DMS79 (cell line): ENCODE measurements around the gene FUT8.

Experiments used
- DNase-seq: peaks from one replicate; lab custom pipeline; 2025; lab: John Stamatoyannopoulos, UW

Gene FUT8

DNA sequence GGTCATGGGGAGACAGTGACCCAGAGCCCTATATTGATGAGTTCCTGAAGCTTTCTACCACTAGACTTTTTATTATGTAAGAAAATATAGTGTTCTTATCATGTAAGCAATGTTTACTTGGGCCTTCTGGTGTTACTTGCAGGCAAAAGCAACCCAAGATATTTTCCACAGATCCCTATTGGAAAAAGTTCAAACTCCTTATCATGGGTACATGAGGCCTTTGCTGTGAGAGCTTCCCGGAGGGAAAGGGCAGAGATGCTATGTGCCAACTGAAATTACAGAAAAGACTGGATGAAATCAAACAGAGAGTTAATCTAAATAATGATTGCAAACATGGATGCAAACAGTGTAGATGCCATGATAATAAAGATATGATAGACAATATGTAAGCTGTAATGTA is 361.5 kb downstream of the FUT8 start:
- no peak for DNase-seq

DNA sequence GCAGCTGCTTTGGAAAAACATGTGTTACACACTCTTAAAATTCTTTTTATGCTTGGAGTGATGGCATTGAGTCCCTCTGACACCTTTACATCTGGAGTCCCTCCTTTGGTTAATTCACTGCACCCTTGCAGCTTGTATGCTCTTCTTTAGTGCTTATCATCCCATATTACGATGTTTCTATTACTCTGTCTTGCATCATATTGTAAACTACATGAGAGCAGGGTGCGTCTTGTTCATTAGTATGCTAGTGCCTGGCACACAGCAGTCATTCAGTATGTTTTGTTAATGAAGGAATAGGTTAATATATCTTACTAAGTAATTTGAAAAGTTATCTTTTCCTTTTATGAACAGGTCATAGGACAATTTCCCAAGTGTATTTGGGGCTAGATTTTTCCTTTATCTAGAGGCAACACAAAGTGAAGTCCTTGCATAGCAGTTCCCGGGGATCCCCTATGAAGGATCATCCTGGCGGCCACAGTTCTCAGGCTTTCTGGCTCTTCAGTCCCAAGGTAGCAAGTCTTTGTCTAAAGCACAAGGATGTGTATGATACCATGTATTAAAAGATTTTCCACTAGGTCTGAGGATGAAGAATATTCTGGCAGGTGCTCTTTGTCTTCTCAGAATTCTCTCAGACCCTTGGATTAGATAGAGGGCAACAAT is 363.8 kb downstream of the FUT8 start:
- DNase-seq, result no peak

GRCh38 chr14:65780566-65780965 is 368.0 kb downstream of the FUT8 start:
- DNase-seq, result no peak

DNA sequence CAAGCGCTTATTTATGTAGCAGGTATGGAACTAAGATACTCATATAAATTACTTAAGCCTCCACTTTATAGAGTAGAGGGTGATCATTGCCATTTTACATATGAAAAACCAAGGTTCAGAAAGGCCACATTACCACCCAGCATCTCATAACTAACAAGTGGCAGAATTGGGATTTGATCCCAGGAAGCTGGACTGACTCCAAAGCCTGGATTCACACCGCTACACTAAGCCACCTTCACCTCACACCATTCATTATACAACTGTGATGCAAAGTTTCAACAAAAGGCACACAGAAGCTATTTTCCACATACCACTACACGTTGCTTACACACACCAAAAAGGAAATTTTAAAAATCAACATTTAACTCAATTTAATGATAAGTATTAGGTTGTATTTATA is 370.6 kb downstream of the FUT8 start:
- no peak for DNase-seq

DNA sequence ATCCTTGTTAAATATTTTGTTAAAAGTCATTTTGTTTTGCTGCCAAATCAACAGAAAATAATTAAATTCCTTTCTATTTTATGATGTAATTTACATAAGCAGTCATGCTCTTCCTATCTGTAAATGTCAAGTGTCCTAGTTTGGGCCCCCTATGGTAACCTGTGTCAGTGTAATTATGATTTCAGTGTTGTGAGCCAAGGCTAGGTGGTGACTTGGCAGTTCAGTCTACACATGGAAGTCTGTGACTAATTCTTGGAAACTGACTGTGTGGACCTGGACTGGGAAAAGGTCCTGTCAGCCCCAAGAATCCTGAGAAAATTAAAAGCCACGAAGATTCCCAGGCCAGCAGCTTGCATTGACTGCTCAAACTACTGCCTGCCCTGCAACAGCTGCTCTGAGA is 371.0 kb downstream of the FUT8 start:
- no peak for DNase-seq

DNA sequence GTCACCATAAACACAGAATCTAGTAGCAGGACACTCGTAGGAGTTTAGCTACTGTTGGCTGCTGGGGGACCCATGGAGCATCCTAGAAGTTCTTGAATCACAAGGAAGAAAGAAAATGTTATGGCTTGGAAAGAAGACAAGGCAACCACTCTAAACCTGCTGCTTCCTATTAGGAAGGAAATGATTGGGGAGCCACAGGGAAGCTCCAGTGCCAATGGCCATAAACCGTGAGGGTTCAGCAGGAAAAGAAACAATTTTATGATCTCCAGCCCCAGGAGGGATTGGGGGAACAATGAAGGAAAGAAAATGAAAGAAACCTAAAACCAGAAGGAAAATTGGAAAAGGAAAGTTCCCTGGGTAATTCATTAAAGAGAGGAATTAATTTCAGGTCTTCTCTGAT is 372.0 kb downstream of the FUT8 start:
- no peak for DNase-seq

DNA sequence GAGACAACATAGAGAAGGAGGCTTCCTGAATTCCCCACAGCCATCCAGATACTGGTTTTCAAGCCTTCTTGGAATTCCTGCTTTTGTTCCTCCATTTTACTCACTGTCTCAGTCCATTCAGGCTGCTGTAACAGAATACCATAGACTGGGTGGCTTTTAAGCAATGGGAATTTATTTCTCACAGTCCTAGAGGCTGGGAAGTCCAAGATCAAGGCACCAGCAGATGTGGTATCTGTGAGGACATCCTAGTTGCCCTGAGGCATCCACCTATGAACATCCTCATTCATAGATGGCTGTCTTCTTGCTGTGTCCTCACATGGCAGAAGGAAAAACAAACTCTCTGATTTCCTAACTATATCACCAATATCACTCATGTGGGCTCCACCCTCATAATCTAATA is 374.9 kb downstream of the FUT8 start:
- DNase-seq, result no peak

GRCh38 chr14:65788876-65789275 is 376.3 kb downstream of the FUT8 start:
- DNase-seq, result no peak

- DNase-seq, result no peak
Measured at GRCh38 chr14:65789363-65789762, 376.8 kb downstream of the FUT8 start.

- DNase-seq, result no peak
Measured at GRCh38 chr14:65790172-65790815, 377.8 kb downstream of the FUT8 start.

DNA sequence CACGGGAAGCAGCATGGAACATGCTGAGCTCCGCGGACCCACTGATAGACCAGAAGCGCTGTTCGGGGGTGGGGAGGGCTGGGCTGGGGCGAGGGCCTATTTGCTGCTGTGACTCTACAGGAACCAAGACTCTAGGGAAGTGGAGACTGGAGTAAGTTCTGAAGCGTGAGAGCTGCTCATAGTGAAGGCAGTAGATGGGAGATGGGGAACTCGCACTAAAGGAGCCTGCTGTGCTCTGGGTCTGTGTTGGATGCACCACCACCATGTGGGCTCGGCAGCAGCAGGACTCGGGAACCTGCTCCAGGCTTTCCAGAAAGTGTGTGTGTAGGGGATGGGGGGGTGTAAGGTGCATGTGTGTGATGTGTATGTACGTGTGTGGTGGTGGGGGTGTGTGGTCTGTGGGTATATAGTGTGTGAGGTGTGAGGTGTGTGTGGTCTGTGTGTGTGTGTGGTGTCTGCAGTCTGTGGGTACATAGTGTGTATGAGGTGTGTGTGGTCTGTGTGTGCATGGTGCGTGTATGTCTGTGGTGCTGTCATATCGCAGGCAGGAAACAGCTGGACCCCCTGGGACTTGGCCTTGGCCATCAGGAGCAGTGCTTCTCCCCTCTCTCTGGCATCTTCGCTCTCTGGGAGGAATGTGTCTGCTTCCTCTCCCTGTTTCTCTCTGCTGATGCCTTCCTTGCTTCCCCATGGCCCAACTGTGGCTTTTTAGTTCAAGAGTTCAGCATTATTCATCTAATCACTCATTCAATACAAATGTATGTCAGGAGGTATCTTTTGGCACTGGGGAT is 378.9 kb downstream of the FUT8 start:
- no peak for DNase-seq

DNA sequence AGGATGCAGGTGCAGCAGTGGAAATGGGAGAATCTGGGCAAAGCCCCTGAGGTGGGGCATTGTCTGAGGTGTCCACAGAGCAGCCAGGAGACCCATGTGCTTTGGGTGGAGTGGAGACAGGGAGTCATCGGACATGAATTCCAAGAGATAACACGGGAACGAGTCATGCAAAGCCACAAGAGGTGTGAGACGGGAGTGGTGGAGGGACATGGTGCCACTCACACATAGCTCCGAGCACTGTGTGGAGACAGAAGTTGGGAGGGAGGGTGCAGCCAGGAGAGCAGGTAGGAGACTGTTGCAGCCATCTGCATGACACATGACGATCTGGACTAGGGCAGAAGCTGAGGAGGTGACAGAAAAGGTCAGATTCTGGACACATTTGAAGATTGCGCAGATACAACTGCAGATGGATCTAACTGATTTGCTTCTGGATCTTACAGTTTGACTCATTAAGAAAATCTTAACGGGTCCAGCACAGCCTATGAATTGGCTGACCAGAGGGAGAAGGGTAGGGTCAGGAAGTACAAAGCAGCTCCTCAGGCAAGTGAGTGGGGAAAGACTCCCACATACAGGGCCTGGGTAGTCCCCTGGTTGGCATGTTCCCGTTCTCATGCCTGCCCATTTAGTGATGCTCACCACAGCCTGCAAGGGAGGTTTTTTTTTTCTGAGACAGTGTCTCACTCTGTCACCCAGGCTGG is 379.8 kb downstream of the FUT8 start:
- no peak for DNase-seq
